ENCODE results near the gene SERPINE1. TPM values are rescaled to one million over a fixed set of nuclear protein-coding genes. Genes with fewer than 3 reads are reported as not detected.

SERPINE1 gene
- total and polyA plus RNA-seq, 2 of the 8 experiments (the other 6 are each of a cell fraction or from before 2014, with no cell fraction given): 3.7 to 5.6 TPM

DNA sequence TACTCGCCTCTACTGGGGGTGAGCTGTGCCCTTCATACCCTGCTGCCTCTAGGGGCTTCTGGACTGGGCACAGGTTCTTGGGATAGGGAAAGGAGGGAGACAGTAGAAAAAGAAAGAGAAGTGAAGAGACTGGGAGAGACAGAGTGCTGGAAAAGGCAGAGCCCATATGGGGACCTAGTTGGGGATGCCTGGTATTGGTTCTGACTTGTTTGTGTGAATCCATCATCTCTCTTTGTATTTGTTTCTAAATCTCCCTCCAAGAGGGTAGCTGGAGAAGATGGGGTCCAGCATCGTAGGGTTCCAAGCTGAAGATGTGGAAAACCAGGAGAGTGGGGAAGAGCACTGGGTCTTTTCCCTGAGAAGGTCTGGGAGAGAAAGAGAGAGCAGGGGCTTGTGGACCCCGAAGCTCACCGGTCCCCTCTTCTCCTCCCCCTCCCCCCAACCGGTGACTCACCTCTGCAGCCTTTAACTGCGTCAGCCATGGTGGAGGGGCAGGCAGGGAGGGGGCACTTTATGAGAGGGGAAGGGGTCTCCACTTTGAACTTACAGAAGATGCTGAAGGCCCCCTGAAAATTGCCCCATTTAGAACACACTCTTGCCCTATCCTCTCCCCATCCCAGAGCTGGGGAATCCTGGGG, 41.6 kb downstream of the SERPINE1 start:
- H2BK20ac ChIP-seq (ENCODE audit: low read length): peak overlapping the region; percentile 72; the same call in 1 of the 2 replicates
- H4K91ac ChIP-seq (replicated peaks; ENCODE audit: insufficient read length, low read length): peak overlapping the region; percentile 46
- no peak for FAIRE-seq
- peaks cover 43% of the 10 kb centered on the region for H3K23me2 ChIP-seq (ENCODE audit: low read depth, low read length)
- H3K23ac ChIP-seq (ENCODE audit: insufficient read length): no peak overlapping the region
- peak overlapping the region; percentile 67 for H2BK120ac ChIP-seq (replicated peaks; ENCODE audit: low read depth, low read length)
- H3K4me3 ChIP-seq (ENCODE audit: extremely low read depth in 1 of 4, insufficient read depth in 2 of 4, low read depth in 3 of 4, low read length in 4 of 4): peak overlapping the region in 1 of 4 experiments; percentile 63; a peak in 2 of 8 replicates
- H3K4me2 ChIP-seq (ENCODE audit: insufficient read depth in 1 of 2, low read depth in 2 of 2, low read length in 2 of 2): peak overlapping the region; percentile 44 to 90
- no peaks in the 10 kb centered on the region for H3K79me2 ChIP-seq (ENCODE audit: control insufficient read depth in 1 of 2, insufficient read depth in 2 of 2, low read length in 2 of 2)
- H3K4me1 ChIP-seq (replicated peaks in 1 of 4; ENCODE audit: control insufficient read depth in 3 of 4, insufficient read depth in 4 of 4, low read length in 3 of 4): peaks cover 11 to 83% (median 52%) of the 10 kb centered on the region in 4 experiments
- CTCF ChIA-PET (ENCODE audit: partially characterized antibody): interaction anchor here (0.6 to 5.7 kb wide), 13 partner anchors 9 to 277 kb away, joined by 3 to 46 read pairs (median 4); partner anchors contain the start of gene NAT16
- H4K5ac ChIP-seq (ENCODE audit: insufficient read length, low read depth, low read length): no peak overlapping the region
- TF ChIP-seq EZH2 (IDR thresholded peaks at IDR 0.05; ENCODE audit: low read depth, low read length, severe bottlenecking) (no peak), POU5F1 (IDR thresholded peaks at IDR 0.05; ENCODE audit: low read depth, low read length) (no peak), JUND (IDR thresholded peaks at IDR 0.05; ENCODE audit: low read length) (peak; percentile 88), JUN (IDR thresholded peaks at IDR 0.05; ENCODE audit: low read depth, low read length) (peak; percentile 50; the same call in 1 of the 2 replicates), RXRA (IDR thresholded peaks at IDR 0.05; ENCODE audit: insufficient read depth, low read depth, low read length) (no peak), CTBP2 (IDR thresholded peaks at IDR 0.05; ENCODE audit: borderline replicate concordance, insufficient read depth, insufficient read length, low read length) (peak; percentile 57), CHD1 (IDR thresholded peaks at IDR 0.05; ENCODE audit: low read depth, low read length) (no peak)
- H2BK15ac ChIP-seq (ENCODE audit: low read length): no peak overlapping the region
- H3K14ac ChIP-seq (ENCODE audit: insufficient read length): no peak overlapping the region
- peaks cover 7 to 16% of the 10 kb centered on the region in 2 experiments for H4K20me1 ChIP-seq (replicated peaks in 1 of 2; ENCODE audit: control insufficient read depth in 1 of 2, insufficient read depth in 2 of 2, low read length in 2 of 2)
- no peak overlapping the region for H3K4ac ChIP-seq (replicated peaks; ENCODE audit: insufficient read length, low read depth, low read length)
- no peak overlapping the region for H2AFZ ChIP-seq (ENCODE audit: low read length)
- no peak for DNase-seq (ENCODE audit: low read depth in 1 of 2, low spot score in 2 of 2)
- no peak overlapping the region for H4K8ac ChIP-seq (ENCODE audit: extremely low read depth, insufficient read depth, low read length)
- no peak overlapping the region for H3K9ac ChIP-seq (replicated peaks in 1 of 4; ENCODE audit: extremely low read depth in 1 of 4, low read depth in 3 of 4, low read length in 3 of 4)
- H2BK12ac ChIP-seq (ENCODE audit: low read depth, low read length): peak overlapping the region; percentile 99
- peaks cover 50 to 92% (median 78%) of the 10 kb centered on the region in 4 experiments for H3K27me3 ChIP-seq (replicated peaks in 1 of 4; ENCODE audit: control insufficient read depth in 3 of 4, extremely low read depth in 1 of 4, insufficient read depth in 3 of 4, low read length in 3 of 4)
- no peak overlapping the region for H3K56ac ChIP-seq (replicated peaks; ENCODE audit: insufficient read length, low read depth, low read length)
- H3K27ac ChIP-seq (ENCODE audit: low read depth, low read length): no peak overlapping the region
- H2AK5ac ChIP-seq (ENCODE audit: low read depth, low read length): no peak overlapping the region
- no peaks in the 10 kb centered on the region for H3K79me1 ChIP-seq (ENCODE audit: low read depth, low read length)
- no peaks in the 10 kb centered on the region for H3K9me3 ChIP-seq (ENCODE audit: insufficient read depth in 2 of 2, low read depth in 1 of 2, low read length in 1 of 2)
- POLR2A ChIA-PET (ENCODE audit: partially characterized antibody): interaction anchor here (0.8 to 2.6 kb wide), 5 partner anchors 9 to 71 kb away, joined by 3 to 20 read pairs (median 3); no protein-coding TSS in a partner anchor
- peak overlapping the region; percentile 92; the same call in 1 of the 2 replicates for H3K18ac ChIP-seq (ENCODE audit: extremely low read depth, low read length)
- peak overlapping the region; percentile 83; the same call in 1 of the 2 replicates for H2BK5ac ChIP-seq (ENCODE audit: low read depth, low read length)
- no peaks in the 10 kb centered on the region for H3K36me3 ChIP-seq (ENCODE audit: control insufficient read depth in 2 of 4, insufficient read depth in 4 of 4, low read length in 3 of 4)
- 17% methylated on average over 2 of the region's 6 CpGs; no CpG with 5 or more reads in 1 of the 2 experiments for WGBS, 2 experiments (ENCODE audit: extremely low coverage in 1 of 2, insufficient coverage in 1 of 2, insufficient read length in 1 of 2, insufficient replicate concordance in 2 of 2, low coverage in 1 of 2, low lambda C conversion rate in 2 of 2, missing lambda C conversion rate in 1 of 2)

All from H1 (cell line).